Liver (tissue), 9 donors: ENCODE results near the gene RTN1. TPM values are rescaled to one million over a fixed set of nuclear protein-coding genes. Genes with fewer than 3 reads are reported as not detected.
A peak's percentile ranks its signal among the peaks of the same experiment; 100 is the strongest.

Source experiments
- DNase-seq: peaks from one replicate; pipeline ENCODE4 v3.0.0-alpha.2; 2017; ENCODE audit warnings: low spot score
- H3K27ac ChIP-seq, 2 donors: one replicate each; pipeline ENCODE4 v1.7.0; 2013; ENCODE audit warnings: inconsistent platforms in 2 of 2, low read length in 2 of 2, control low read depth in 1 of 2, low read depth in 1 of 2, mild to moderate bottlenecking in 1 of 2
- H3K27me3 ChIP-seq, 4 donors: one replicate each; pipeline versions ENCODE4 v1.6.1 to v1.7.0; 2013; ENCODE audit warnings: low read length in 3 of 4, inconsistent platforms in 1 of 4, mild to moderate bottlenecking in 1 of 4, moderate library complexity in 1 of 4; ENCODE audit not compliant: control insufficient read depth in 4 of 4, insufficient read depth in 4 of 4
- H3K36me3 ChIP-seq, 4 donors: one replicate each; pipeline versions ENCODE4 v1.6.1 to v1.7.0; 2013; ENCODE audit warnings: low read length in 3 of 4, mild to moderate bottlenecking in 3 of 4, low read depth in 1 of 4, moderate library complexity in 1 of 4; ENCODE audit not compliant: control insufficient read depth in 4 of 4, insufficient read depth in 3 of 4
- H3K4me1 ChIP-seq, 4 donors: one replicate each; pipeline versions ENCODE4 v1.6.1 to v1.7.0; 2013; ENCODE audit warnings: low read length in 3 of 4, mild to moderate bottlenecking in 3 of 4, moderate library complexity in 1 of 4; ENCODE audit not compliant: control insufficient read depth in 4 of 4, insufficient read depth in 4 of 4
- H3K4me3 ChIP-seq, 3 donors: one replicate each; pipeline versions ENCODE4 v1.6.1 to v1.7.0; 2013; ENCODE audit warnings: low read length in 3 of 3, control low read depth in 1 of 3, low read depth in 1 of 3, mild to moderate bottlenecking in 1 of 3
- H3K9ac ChIP-seq, 2 donors: one replicate each; pipeline ENCODE4 v1.7.0; 2013; ENCODE audit warnings: low read length in 2 of 2, mild to moderate bottlenecking in 2 of 2, moderate library complexity in 2 of 2, control low read depth in 1 of 2, low read depth in 1 of 2
- H3K9me3 ChIP-seq, 4 donors: one replicate each; pipeline versions ENCODE4 v1.6.1 to v1.7.0; 2013; ENCODE audit warnings: low read length in 3 of 4; ENCODE audit not compliant: control insufficient read depth in 4 of 4
- ATF3 ChIP-seq: IDR thresholded peaks from 2 replicates; pipeline ENCODE4 v1.6.1; 2016; ENCODE audit warnings: antibody characterized with exemption
- EGR1 ChIP-seq, 2 donors: IDR thresholded peaks; 2 replicates each; pipeline ENCODE4 v1.6.1; 2016 to 2018; ENCODE audit warnings: antibody characterized with exemption in 2 of 2, low read depth in 2 of 2
- FOXA1 ChIP-seq: IDR thresholded peaks from 2 replicates; pipeline ENCODE4 v1.6.1; 2016; ENCODE audit warnings: antibody characterized with exemption
- FOXA2 ChIP-seq: IDR thresholded peaks from 2 replicates; pipeline ENCODE4 v1.6.1; 2016; ENCODE audit warnings: antibody characterized with exemption
- GABPA ChIP-seq, 2 donors: IDR thresholded peaks in 1 of 2; conservative IDR thresholded peaks in 1 of 2; 2 replicates each; pipeline ENCODE4 v1.6.1; 2016; ENCODE audit warnings: antibody characterized with exemption in 2 of 2, mild to moderate bottlenecking in 1 of 2, moderate library complexity in 1 of 2
- HNF4A ChIP-seq, 2 donors: conservative IDR thresholded peaks; 2 replicates each; pipeline ENCODE4 v1.6.1; 2016; ENCODE audit warnings: antibody characterized with exemption in 2 of 2, mild to moderate bottlenecking in 2 of 2
- HNF4G ChIP-seq: IDR thresholded peaks from 2 replicates; pipeline ENCODE4 v1.6.1; 2016; ENCODE audit warnings: antibody characterized with exemption
- JUND ChIP-seq, 2 donors: IDR thresholded peaks; 2 replicates each; pipeline ENCODE4 v1.6.1; 2016; ENCODE audit warnings: antibody characterized with exemption in 2 of 2
- NR2F2 ChIP-seq: IDR thresholded peaks from 2 replicates; pipeline ENCODE4 v1.6.1; 2016; ENCODE audit warnings: antibody characterized with exemption
- RAD21 ChIP-seq, 2 donors: IDR thresholded peaks; 2 replicates each; pipeline ENCODE4 v1.6.1; 2016; ENCODE audit warnings: antibody characterized with exemption in 2 of 2, mild to moderate bottlenecking in 2 of 2
- REST ChIP-seq: IDR thresholded peaks from 2 replicates; pipeline ENCODE4 v1.6.1; 2016; ENCODE audit warnings: antibody characterized with exemption, mild to moderate bottlenecking
- RXRA ChIP-seq, 2 donors: IDR thresholded peaks; 2 replicates each; pipeline ENCODE4 v1.6.1; 2017 to 2018; ENCODE audit warnings: antibody characterized with exemption in 2 of 2, mild to moderate bottlenecking in 1 of 2
- SP1 ChIP-seq: IDR thresholded peaks from 2 replicates; pipeline ENCODE4 v1.6.1; 2018; ENCODE audit warnings: antibody characterized with exemption, mild to moderate bottlenecking
- TAF1 ChIP-seq: conservative IDR thresholded peaks from 2 replicates; pipeline ENCODE4 v1.6.1; 2016; ENCODE audit warnings: antibody characterized with exemption, mild to moderate bottlenecking
- YY1 ChIP-seq: IDR thresholded peaks from 2 replicates; pipeline ENCODE4 v1.6.1; 2016; ENCODE audit warnings: antibody characterized with exemption, mild to moderate bottlenecking
- ZBTB33 ChIP-seq: IDR thresholded peaks from 2 replicates; pipeline ENCODE4 v1.6.1; 2016; ENCODE audit warnings: antibody characterized with exemption
- WGBS: extraction: QIAGEN DNeasy Blood & Tissue Kit; methylation state at CpG from one replicate; pipeline ENCODE4 v1.1.7; 2013; 5-methylcytosine and 5-hydroxymethylcytosine counted together
- polyA plus RNA-seq, 2 donors: library from polyadenylated mRNA; stranded (reverse) in 1 of 2; unstranded in 1 of 2; fragments of 200-250 nt in 1 of 2; fragments of >200 nt in 1 of 2; fragmentation: Nextera tagmentation in 1 of 2; extraction: Ambion mirVana in 1 of 2; gene quantifications; one replicate each; pipeline versions ENCODE4 v1.2.1 to v1.2.3, GENCODE V29; 2013 to 2015
- total RNA-seq, 2 donors: library from RNA; depleted of rRNA; stranded (reverse); fragments of >200 nt; gene quantifications; one replicate each; pipeline ENCODE4 v1.2.3, GENCODE V29; 2014
- TF ChIP-seq, protein P1 (sequence below): fragments of 150-350 bp; IDR thresholded peaks from 2 replicates; pipeline ENCODE4 v1.5.1; 2017; ENCODE audit warnings: improper control_type of control experiment, low read depth, low read length; ENCODE audit not compliant: missing input control
- TF ChIP-seq, protein P2 (sequence below): IDR thresholded peaks from 2 replicates; pipeline ENCODE4 v1.6.1; 2016; ENCODE audit warnings: antibody characterized with exemption
- donor health status: healthy.
- donor health status: healthy.
- donor health status: healthy.
- donor health status: healthy.
- donor health status: healthy.

Gene RTN1
- total and polyA plus RNA-seq, 4 donors = 0.08 to 1.8 (median 0.37) TPM

GRCh38 chr14:59788176-59788575 is 82.4 kb downstream of the RTN1 start:
- TF ChIP-seq RAD21 (IDR thresholded peaks at IDR 0.05) (no peak), REST (no peak), HNF4A (conservative IDR thresholded peaks at IDR 0.05) (peak; percentile 9 to 16), ZBTB33 (no peak), NR2F2 (no peak), HNF4G (no peak), JUND (IDR thresholded peaks at IDR 0.05) (no peak), RXRA (IDR thresholded peaks at IDR 0.05) (peak in 1 of 2 donors; percentile 29), FOXA2 (no peak)
- TF ChIP-seq, protein P1, sequence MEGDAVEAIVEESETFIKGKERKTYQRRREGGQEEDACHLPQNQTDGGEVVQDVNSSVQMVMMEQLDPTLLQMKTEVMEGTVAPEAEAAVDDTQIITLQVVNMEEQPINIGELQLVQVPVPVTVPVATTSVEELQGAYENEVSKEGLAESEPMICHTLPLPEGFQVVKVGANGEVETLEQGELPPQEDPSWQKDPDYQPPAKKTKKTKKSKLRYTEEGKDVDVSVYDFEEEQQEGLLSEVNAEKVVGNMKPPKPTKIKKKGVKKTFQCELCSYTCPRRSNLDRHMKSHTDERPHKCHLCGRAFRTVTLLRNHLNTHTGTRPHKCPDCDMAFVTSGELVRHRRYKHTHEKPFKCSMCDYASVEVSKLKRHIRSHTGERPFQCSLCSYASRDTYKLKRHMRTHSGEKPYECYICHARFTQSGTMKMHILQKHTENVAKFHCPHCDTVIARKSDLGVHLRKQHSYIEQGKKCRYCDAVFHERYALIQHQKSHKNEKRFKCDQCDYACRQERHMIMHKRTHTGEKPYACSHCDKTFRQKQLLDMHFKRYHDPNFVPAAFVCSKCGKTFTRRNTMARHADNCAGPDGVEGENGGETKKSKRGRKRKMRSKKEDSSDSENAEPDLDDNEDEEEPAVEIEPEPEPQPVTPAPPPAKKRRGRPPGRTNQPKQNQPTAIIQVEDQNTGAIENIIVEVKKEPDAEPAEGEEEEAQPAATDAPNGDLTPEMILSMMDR = no peak
- 18% methylated on average over 2 of the region's 2 CpGs for WGBS
- no peak for DNase-seq
- Histone ChIP-seq H3K4me3 (no peak overlapping the region), H3K36me3 (no peaks in the 10 kb centered on the region), H3K27me3 (no peaks in the 10 kb centered on the region), H3K9me3 (no peaks in the 10 kb centered on the region), H3K27ac (no peak overlapping the region), H3K4me1 (peaks cover 0 to 7% (median 2%) of the 10 kb centered on the region in 4 donors), H3K9ac (no peak overlapping the region)

- DNase-seq = no peak
- Histone ChIP-seq H3K9me3 (no peaks in the 10 kb centered on the region), H3K4me3 (no peak overlapping the region), H3K4me1 (peaks cover 0 to 4% (median 2%) of the 10 kb centered on the region in 4 donors), H3K36me3 (no peaks in the 10 kb centered on the region), H3K9ac (no peak overlapping the region), H3K27me3 (no peaks in the 10 kb centered on the region), H3K27ac (no peak overlapping the region)
- 78% methylated on average over 2 of the region's 2 CpGs for whole genome bisulfite sequencing
- no peak for TF ChIP-seq ZBTB33
- TF ChIP-seq YY1 = no peak
- no peak for TF ChIP-seq RXRA (IDR thresholded peaks at IDR 0.05)
- TF ChIP-seq JUND (IDR thresholded peaks at IDR 0.05) = no peak
- TF ChIP-seq NR2F2 = no peak
- no peak for TF ChIP-seq FOXA1
- TF ChIP-seq ATF3 = no peak
- TF ChIP-seq TAF1 = no peak
- no peak for TF ChIP-seq EGR1 (IDR thresholded peaks at IDR 0.05; ENCODE audit: low read depth in 2 of 2)
- TF ChIP-seq, protein P1 = no peak
- no peak for TF ChIP-seq SP1
- no peak for TF ChIP-seq GABPA (IDR thresholded peaks at IDR 0.05 in 1 of 2, conservative IDR thresholded peaks at IDR 0.05 in 1 of 2)
- TF ChIP-seq HNF4G = no peak
- TF ChIP-seq, protein P2, sequence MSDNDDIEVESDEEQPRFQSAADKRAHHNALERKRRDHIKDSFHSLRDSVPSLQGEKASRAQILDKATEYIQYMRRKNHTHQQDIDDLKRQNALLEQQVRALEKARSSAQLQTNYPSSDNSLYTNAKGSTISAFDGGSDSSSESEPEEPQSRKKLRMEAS = no peak
- no peak for TF ChIP-seq FOXA2
- TF ChIP-seq RAD21 (IDR thresholded peaks at IDR 0.05) = no peak
- TF ChIP-seq HNF4A (conservative IDR thresholded peaks at IDR 0.05) = no peak
Measured at GRCh38 chr14:59787045-59787674, 83.4 kb downstream of the RTN1 start.
